Right renal cortex interstitium (tissue), 3 donors: ENCODE measurements around the gene FBXW2. TPM values are rescaled to one million over a fixed set of nuclear protein-coding genes. Genes with fewer than 3 reads are reported as not detected.

ENCODE experiments used
- DNase-seq, 3 donors: peaks; one replicate each; pipeline ENCODE4 v3.0.0-alpha.2; 2013; ENCODE audit warnings: low read depth in 3 of 3, low spot score in 2 of 3
- polyA plus RNA-seq, 3 donors: library from polyadenylated mRNA; unstranded; fragments of 120-200 nt; gene quantifications; one replicate each; pipeline ENCODE4 v1.2.1, GENCODE V29; 2013; ENCODE audit not compliant: insufficient read length in 3 of 3

The FBXW2 gene
- polyA plus RNA-seq, 3 donors = 39.6 to 44.1 (median 42.6) TPM

DNA sequence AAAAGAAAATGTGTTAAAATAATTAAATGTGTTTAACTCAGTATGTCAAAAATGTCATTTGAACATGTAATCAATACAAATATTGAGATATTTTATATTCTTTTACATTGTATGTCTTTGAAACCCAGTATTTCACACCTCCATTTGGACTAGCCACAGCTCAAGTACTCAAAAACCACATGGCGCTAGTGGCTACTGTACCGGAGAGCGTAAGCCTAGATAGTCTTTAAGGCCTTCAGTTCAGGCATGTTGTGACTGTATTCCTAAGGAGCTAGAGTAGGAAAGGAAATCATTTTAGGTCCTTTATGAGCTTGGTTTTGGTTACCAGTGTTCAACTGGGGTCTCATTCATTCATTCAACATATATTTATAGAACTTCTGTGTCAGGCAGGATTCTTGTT, 12.8 kb downstream of the FBXW2 start:
- DNase-seq = no peak

- DNase-seq = no peak
These were observed 14.0 kb downstream of the FBXW2 start for GRCh38 chr9:120779227-120779626.

DNA sequence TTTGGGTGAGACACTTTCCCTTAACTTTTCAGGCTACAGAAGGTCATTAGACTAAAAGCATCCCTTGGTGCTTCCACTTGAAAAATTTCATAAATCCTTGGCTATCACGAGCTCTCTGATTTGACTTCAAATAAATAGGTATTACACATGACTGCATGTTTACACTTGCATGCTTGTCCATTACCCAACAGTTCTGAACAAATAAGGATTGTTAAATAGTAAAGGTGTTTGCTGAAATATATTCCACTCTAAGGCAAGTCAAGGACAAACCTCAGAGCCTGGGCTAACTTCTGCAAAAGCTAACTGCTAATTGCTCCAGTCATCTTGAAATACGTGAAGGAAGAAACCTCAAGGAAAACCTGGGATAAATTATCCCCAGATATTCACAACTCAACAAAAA, 14.5 kb downstream of the FBXW2 start:
- DNase-seq = no peak

GRCh38 chr9:120777229-120777628, 16.0 kb downstream of the FBXW2 start:
- no peak for DNase-seq

GRCh38 chr9:120776788-120777187, 16.4 kb downstream of the FBXW2 start:
- no peak for DNase-seq

- no peak for DNase-seq
These were observed 17.4 kb downstream of the FBXW2 start for GRCh38 chr9:120775859-120776258.

- no peak for DNase-seq
These were observed 18.5 kb downstream of the FBXW2 start for GRCh38 chr9:120774719-120775118.

GRCh38 chr9:120773256-120773655, 20.0 kb downstream of the FBXW2 start:
- no peak for DNase-seq

DNA sequence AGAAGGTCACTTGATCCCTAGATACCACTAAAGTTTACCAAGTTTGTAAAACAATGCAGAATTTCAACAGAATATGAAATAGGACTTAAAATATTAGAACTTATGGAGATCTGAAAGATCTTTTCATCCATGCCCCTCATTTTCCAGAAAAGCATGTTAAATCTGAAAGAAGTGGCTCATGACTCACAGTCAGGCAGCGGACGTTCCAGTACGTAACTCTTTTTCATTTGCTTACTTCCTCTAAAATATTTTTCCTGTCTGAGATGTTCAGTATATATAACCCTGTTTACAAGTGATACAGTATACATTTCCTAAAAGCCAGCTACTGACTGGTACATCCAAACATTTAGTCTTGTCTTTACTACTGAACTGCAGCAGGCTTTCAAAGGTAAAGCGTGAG, 22.3 kb downstream of the FBXW2 start:
- no peak for DNase-seq

DNA sequence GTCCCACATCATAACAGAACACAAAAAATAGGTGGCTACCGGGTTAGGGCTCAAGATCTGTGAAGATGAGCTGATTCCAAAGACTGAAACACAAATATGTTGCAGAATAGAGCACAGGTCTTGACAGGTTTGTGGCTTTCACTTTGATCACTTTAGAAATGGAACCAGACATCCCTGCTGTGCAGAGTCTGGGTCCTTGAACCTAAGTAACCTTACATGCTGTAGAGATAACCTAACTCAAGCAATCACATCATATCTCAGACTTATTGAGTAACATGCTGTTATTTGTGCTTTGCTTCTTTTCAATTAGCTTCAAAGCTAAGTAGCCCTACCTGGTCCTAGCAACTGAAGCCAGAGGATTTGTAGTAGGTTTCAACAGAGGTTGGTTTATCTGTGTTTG, 24.3 kb downstream of the FBXW2 start:
- DNase-seq = no peak

- no peak for DNase-seq
These were observed 25.0 kb downstream of the FBXW2 start for GRCh38 chr9:120768247-120768646.

GRCh38 chr9:120767451-120767850, 25.8 kb downstream of the FBXW2 start:
- DNase-seq = no peak

DNA sequence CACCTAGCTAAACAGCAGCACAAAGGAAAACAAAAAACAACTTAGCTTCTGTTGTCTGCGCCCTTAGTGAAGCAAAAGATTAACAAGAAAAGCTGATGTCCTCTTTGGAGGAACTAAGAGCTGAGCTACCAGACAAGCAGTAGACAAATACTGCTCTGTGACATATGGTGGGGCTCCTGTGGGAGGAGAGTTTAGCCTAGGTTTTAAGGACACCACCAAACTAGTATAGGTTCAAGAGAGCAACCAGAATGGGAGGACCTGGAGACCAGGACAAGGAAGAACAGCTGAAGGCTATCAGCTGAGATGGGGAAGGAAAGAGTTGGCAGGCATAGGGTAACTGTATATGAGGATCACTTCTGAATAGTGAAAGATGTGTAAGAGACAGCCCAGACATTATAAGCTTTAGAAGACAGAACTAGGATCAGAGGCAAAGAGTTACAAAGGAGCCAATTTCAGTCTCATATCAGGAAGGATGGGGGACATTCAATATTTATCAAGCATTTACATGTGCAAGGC, 27.2 kb downstream of the FBXW2 start:
- no peak for DNase-seq

DNA sequence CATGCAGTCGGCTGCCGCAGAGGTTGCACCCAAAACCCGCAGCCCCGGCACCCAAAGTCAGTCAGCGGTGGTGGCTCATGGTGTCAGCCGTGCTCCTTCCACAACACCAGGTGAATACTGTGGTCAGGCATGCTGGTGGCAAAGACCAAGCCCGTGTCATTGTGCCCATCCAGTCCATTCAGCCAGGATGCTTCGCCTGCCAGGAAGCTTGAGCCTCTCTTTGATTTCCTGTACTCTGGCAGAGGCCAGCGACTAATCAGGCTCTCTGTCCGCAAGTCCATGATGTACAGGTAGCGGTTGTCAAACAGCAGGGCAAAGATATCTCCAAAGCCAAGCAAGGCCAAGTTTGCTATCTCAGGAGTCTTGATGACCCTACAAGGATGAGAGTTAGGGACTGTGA, 28.7 kb downstream of the FBXW2 start:
- no peak for DNase-seq

DNA sequence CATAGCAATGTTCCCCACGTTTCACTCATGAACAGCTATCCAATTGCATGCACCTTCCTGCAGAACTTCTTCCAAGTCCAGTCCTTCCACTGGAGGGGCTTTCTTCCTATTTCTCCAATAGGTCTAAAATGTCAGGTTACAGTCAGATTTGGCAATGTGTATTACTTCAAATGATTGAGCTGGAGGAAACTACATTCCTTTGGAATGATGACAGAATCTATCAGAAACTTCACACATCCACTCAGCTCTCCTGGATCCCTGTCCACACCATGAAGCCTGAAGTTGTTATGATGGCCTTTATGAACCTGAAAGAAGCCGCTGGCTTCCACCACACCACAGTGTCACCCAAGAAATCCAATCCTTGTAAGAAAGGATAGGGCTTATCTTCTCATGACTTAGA, 32.2 kb downstream of the FBXW2 start:
- no peak for DNase-seq

DNA sequence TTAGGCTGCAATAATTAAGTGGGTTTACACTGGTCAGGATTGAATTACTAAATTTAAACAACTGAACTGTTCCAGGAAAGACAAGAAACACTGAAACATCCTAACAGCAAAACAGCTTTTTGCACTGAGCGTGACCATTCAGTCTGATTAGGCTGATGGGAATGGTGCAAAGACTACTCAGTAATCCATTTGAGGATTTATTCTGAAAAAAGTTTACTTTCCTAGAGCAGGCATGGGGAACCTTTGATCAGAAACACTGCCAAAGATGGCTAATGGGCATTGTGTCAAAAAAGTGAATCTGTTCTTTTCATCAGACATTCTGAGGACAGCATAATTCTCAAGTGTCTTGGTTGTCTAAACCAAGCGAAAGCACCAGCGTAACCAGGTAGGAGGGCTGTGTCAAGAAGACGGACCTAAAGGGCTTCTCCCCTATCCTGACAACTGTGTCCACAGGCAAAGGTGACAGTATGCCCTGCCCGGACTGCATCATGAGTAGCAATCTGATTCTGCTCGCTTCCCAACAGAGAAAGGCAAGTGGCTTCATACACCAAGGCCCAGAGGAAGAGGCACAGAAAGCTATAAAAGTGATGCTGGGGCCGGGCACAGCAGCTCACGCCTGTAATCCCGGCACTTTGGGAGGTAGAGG, 33.3 kb downstream of the FBXW2 start:
- DNase-seq = no peak

- DNase-seq = no peak
These were observed 34.7 kb downstream of the FBXW2 start for GRCh38 chr9:120758544-120758943.

DNA sequence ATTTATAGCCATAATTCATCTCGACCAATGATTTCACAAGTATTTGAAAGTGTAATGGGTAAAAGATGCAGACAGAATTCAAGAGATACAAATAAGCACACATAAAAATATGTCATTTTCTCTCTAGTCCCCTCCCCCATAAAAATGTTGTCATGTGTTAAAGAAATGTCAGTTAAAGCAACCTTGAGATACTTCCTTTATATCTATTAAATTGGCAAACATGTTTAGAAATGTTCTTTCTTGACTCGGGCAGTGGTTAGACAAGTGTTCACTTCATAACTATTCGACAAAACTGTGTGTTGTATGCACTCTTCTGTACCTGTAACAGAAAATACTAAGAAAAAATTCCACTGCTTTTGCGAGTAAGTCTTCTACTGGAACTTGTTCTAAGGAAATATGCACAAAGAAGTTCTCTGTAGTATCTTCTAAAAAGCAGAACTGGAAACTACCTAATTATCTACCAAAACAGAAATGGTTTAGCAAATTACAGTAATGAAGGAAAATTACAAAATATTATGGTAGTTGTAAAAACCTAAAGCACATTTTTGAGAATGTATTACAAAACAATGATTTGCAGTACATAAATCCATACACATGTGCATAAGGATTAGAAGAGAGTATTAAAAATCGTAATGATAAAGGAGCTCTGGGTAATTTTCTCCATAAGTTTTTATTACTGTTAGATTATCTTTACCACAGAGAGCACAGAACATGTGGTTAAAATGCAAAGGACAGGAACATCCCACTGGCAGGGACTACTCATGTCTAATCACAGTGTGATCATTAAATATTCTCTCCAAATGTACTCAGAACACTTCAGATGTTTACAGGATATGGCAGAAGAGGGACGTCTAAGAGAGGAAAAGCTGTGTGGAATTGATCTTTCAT, 35.9 kb downstream of the FBXW2 start:
- no peak for DNase-seq

- no peak for DNase-seq
These were observed 36.7 kb downstream of the FBXW2 start for GRCh38 chr9:120756531-120756930.

DNA sequence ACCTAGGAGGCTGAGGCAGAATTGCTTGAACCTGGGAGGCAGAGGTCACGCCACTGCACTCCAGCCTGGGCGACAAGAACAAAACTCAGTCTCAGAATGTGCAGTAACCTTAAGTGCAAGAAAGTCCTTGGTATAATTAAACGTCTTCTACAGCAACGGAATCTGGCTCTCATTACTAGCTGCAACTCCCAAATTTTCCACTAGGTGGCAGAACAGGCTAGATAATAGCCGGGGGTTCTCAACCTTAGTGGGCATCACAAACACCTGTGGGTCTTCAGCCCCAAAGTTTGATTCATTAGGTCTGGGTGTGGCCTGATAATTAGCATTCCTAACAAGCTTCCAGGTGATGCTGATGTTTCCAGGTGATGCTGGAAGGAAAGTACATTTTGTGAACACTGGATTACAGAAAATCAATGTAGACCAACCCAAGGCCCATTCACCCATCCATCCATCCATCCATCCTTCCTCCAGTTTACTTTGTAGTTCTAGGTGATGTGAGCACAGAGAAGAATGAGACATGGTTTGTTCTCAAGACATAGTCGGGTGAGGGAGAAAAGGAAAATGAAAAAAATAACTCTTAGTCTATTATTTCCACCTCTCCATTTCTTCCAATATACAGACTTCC, 37.3 kb downstream of the FBXW2 start:
- DNase-seq = peak; percentile 27 to 52 (median 40)

- no peak for DNase-seq
These were observed 38.2 kb downstream of the FBXW2 start for GRCh38 chr9:120755044-120755443.

DNA sequence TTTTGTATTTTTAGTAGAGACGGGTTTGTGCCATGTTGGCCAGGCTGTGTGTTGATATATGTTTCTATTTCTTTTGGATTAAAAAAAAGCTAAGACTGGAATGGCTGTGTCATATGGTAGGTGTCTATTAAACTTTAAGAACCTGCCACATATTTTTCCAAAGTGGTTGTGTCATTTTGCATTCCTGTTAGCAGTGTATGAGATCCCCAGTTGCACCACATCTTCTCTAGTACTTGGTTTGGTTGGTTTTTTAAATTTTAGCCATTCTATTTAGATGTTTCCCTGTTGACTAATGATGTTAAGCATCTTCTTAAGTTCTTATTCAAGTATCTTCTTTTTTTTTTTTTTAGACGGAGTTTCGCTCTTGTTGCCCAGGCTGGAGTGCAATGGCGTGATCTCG, 42.8 kb downstream of the FBXW2 start:
- no peak for DNase-seq
